Caco-2 (cell line): ENCODE results near the gene C1orf21. TPM values are rescaled to one million over a fixed set of nuclear protein-coding genes. Genes with fewer than 3 reads are reported as not detected.

Experiments
- BruUV-seq: library from RNA; stranded (reverse); fragments of 400-500 nt; replicated peaks from 2 replicates; lab custom pipeline; 2021; lab: Mats Ljungman, UMichigan
- CTCF ChIA-PET: fragments of 300-600 bp; sonication (Branson Sonifier 250); formaldehyde crosslinking; loops from one replicate; lab custom pipeline; 2022; ENCODE audit warnings: antibody characterized with exemption; lab: Charles Lee
- POLR2A ChIA-PET: fragments of 300-600 bp; sonication (Branson Sonifier 250); formaldehyde crosslinking; loops from one replicate; lab custom pipeline; 2022; ENCODE audit warnings: antibody characterized with exemption; lab: Charles Lee
- DNase-seq, 2 experiments: peaks; one replicate each; pipeline versions ENCODE4 v3.0.0 to v3.0.0-alpha.2; 2020 to 2022
- H3K27me3 ChIP-seq: replicated peaks from 2 replicates; pipeline ENCODE4 v1.6.0; 2011; ENCODE audit warnings: low read length; ENCODE audit not compliant: control insufficient read depth, insufficient read depth
- H3K36me3 ChIP-seq: 2 replicates; pipeline ENCODE4 v1.5.1; 2011; ENCODE audit warnings: low read length; ENCODE audit not compliant: control insufficient read depth, insufficient read depth
- H3K4me1 ChIP-seq: fragments of 250-450 bp; sonication (Bioruptor Pico); 2 replicates; pipeline ENCODE4 v1.5.1; 2020; ENCODE audit warnings: mild to moderate bottlenecking
- H3K4me3 ChIP-seq: 2 replicates; pipeline ENCODE4 v1.5.1; 2011; ENCODE audit warnings: low read depth, mild to moderate bottlenecking, control low read depth, low read length
- H3K9me3 ChIP-seq: fragments of 250-450 bp; sonication (Bioruptor Pico); 2 replicates; pipeline ENCODE4 v1.5.1; 2020; ENCODE audit warnings: mild to moderate bottlenecking, moderate library complexity
- H3K27ac Mint-ChIP-seq: one replicate; pipeline ENCODE4 v1.8.0; 2022; ENCODE audit warnings: mixed read lengths; ENCODE audit not compliant: unreplicated experiment
- H3K27me3 Mint-ChIP-seq: one replicate; pipeline ENCODE4 v1.8.0; 2022; ENCODE audit warnings: mixed read lengths; ENCODE audit not compliant: insufficient read depth, unreplicated experiment
- H3K36me3 Mint-ChIP-seq: one replicate; pipeline ENCODE4 v1.8.0; 2022; ENCODE audit warnings: mild to moderate bottlenecking, mixed read lengths; ENCODE audit not compliant: insufficient read depth, unreplicated experiment
- H3K4me1 Mint-ChIP-seq: one replicate; pipeline ENCODE4 v1.8.0; 2022; ENCODE audit warnings: low read depth, mixed read lengths; ENCODE audit not compliant: unreplicated experiment
- H3K4me3 Mint-ChIP-seq: one replicate; pipeline ENCODE4 v1.8.0; 2022; ENCODE audit warnings: mild to moderate bottlenecking, moderate library complexity, mixed read lengths; ENCODE audit not compliant: unreplicated experiment
- H3K9me3 Mint-ChIP-seq: one replicate; pipeline ENCODE4 v1.8.0; 2022; ENCODE audit warnings: mixed read lengths; ENCODE audit not compliant: unreplicated experiment
- CTCF ChIP-seq, 2 experiments: fragments of 200-600 bp in 1 of 2; IDR thresholded peaks; 1 replicate in 1 of 2; 2 replicates in 1 of 2; pipeline versions ENCODE4 v1.5.1 to v1.8.0; 2011 to 2022; ENCODE audit warnings: antibody characterized with exemption in 1 of 2, control low read depth in 1 of 2, inconsistent platforms in 1 of 2, low read depth in 1 of 2, low read length in 1 of 2, mild to moderate bottlenecking in 1 of 2, moderate library complexity in 1 of 2; ENCODE audit not compliant: insufficient read depth in 1 of 2, severe bottlenecking in 1 of 2, unreplicated experiment in 1 of 2
- intact Hi-C: fragments of 100-400 bp; cut with micrococcal nuclease; formaldehyde crosslinking; loops from one replicate; pipeline ENCODE4 v1.10.0; 2022; ENCODE audit not compliant: unreplicated experiment
- total RNA-seq: library from RNA; stranded (reverse); gene quantifications from 2 replicates; pipeline ENCODE4 v1.2.3, GENCODE V29; 2022

The C1orf21 gene
- total RNA-seq, 1 experiment from 2014 or later: 0.82 TPM

GRCh38 chr1:184504040-184504954 is 117.5 kb downstream of the C1orf21 start:
- no peaks in the 10 kb centered on the region for H3K9me3 Mint-ChIP-seq
- BruUV-seq: no TSS peak
- H3K36me3 Mint-ChIP-seq: no peaks in the 10 kb centered on the region
- POLR2A ChIA-PET: no interaction called here
- Histone ChIP-seq H3K36me3 (no peaks in the 10 kb centered on the region), H3K4me3 (no peak overlapping the region), H3K4me1 (peaks cover 4% of the 10 kb centered on the region; the same call in 1 of the 2 replicates), H3K9me3 (no peaks in the 10 kb centered on the region), H3K27me3 (no peaks in the 10 kb centered on the region)
- H3K27me3 Mint-ChIP-seq: peaks cover 8% of the 10 kb centered on the region
- no peak for DNase-seq
- TF ChIP-seq CTCF (IDR thresholded peaks at IDR 0.05; ENCODE audit: insufficient read depth in 1 of 2, low read depth in 1 of 2, low read length in 1 of 2, severe bottlenecking in 1 of 2, unreplicated experiment in 1 of 2): no peak
- intact Hi-C loops: no loop called here
- peaks cover 15% of the 10 kb centered on the region for H3K4me1 Mint-ChIP-seq
- no peak overlapping the region for H3K27ac Mint-ChIP-seq
- no peak overlapping the region for H3K4me3 Mint-ChIP-seq
- CTCF ChIA-PET: no interaction called here

DNA sequence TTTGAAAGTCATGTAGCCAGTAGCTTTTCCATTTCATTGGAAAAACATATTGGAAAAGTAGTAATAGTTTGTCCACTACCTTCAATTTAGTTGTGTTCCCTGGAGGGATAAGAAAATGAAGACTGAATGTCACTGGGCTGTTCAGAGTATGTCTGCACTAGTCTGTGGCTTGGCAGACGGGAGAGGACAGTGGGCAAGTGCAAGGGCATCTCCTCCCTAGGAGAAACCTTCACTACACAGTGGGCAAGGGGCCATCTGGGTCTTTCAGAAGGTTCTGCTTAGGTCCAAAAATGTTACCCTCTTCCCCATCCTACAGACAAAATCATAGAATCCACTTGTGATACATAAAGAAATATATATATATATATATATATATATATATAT is 118.1 kb downstream of the C1orf21 start:
- Mint-ChIP-seq H3K4me3 (no peak overlapping the region), H3K4me1 (peaks cover 15% of the 10 kb centered on the region), H3K27me3 (peaks cover 8% of the 10 kb centered on the region), H3K36me3 (no peaks in the 10 kb centered on the region), H3K9me3 (no peaks in the 10 kb centered on the region), H3K27ac (no peak overlapping the region)
- peaks cover 4% of the 10 kb centered on the region; the same call in 1 of the 2 replicates for H3K4me1 ChIP-seq
- no peak overlapping the region for H3K4me3 ChIP-seq
- no peak for TF ChIP-seq CTCF (IDR thresholded peaks at IDR 0.05; ENCODE audit: insufficient read depth in 1 of 2, low read depth in 1 of 2, low read length in 1 of 2, severe bottlenecking in 1 of 2, unreplicated experiment in 1 of 2)
- DNase-seq: no peak
- H3K9me3 ChIP-seq: no peaks in the 10 kb centered on the region
- H3K27me3 ChIP-seq: no peaks in the 10 kb centered on the region
- no peaks in the 10 kb centered on the region for H3K36me3 ChIP-seq
- no TSS peak for BruUV-seq
- intact Hi-C loops: no loop called here
- ChIA-PET CTCF (no interaction called here), POLR2A (no interaction called here)

DNA sequence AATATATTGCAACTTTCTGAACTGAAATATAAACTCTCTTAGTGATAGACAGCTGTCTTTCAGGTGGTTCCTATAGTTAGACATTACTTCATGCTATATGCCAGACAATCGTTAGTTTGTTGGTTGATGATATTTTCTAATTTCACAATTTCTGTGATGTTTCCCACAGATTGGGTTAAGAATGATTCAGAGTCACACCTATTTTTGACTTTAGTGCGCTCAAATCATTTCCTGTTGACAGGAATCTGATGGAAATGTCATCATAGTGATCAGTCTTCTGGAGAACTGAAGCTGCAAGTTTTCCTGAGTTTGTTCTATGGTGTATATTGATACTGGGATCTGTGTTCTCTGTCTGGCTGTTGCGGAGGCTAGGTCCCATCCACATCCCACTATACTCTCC is 119.7 kb downstream of the C1orf21 start:
- no TSS peak for BruUV-seq
- intact Hi-C loops: no loop called here
- Mint-ChIP-seq H3K4me1 (peaks cover 15% of the 10 kb centered on the region), H3K9me3 (no peaks in the 10 kb centered on the region), H3K27me3 (peaks cover 8% of the 10 kb centered on the region), H3K27ac (no peak overlapping the region), H3K36me3 (no peaks in the 10 kb centered on the region), H3K4me3 (no peak overlapping the region)
- no peaks in the 10 kb centered on the region for H3K9me3 ChIP-seq
- H3K27me3 ChIP-seq: no peaks in the 10 kb centered on the region
- ChIA-PET POLR2A (no interaction called here), CTCF (no interaction called here)
- no peaks in the 10 kb centered on the region for H3K36me3 ChIP-seq
- peaks cover 4% of the 10 kb centered on the region; the same call in 1 of the 2 replicates for H3K4me1 ChIP-seq
- no peak overlapping the region for H3K4me3 ChIP-seq
- TF ChIP-seq CTCF (IDR thresholded peaks at IDR 0.05; ENCODE audit: insufficient read depth in 1 of 2, low read depth in 1 of 2, low read length in 1 of 2, severe bottlenecking in 1 of 2, unreplicated experiment in 1 of 2): no peak
- no peak for DNase-seq
